ENCODE results near the gene VBP1.

The VBP1 gene

DNA sequence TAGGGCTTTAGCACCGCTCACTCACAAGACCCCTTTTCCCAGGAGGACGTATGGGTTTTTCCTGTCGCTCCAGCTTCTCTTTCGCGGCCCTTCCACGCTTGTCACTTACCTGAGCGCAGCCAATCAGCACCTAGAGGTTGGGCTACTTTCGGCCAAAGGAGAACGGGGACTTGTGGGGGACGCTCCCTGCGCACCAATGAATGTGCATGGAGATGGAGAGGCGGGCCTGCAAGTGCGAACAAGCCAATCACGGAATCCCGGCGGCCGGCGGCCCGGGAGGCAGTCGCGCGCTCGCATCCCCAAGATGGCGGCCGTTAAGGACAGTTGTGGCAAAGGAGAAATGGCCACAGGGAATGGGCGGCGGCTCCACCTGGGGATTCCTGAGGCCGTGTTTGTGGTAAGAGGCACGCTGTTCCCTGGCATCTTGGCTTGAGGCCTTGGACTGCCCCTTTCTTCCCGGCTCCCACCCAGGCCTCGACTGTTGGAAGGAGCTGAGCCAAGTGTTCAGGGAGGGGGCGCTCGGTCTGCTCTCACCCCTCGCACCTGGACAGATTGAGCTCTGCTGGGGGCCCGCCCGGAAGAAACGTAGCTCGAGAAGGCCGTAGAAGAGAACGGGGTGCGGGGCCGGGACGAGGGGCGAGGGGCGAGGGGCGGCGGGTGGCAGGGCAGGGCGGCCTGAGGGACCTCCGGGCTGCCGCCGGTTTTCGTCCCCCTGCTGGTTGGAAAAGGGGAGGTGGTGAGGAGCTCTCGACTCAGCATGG, at the start of gene VBP1:
VBP1 (plus strand) TSS at position 282 of the 761 bp plus-strand sequence; CDS start at position 305, 23 bp downstream.
- in situ Hi-C loops (cut with MboI; ENCODE audit: low pct_unique_long_range_greater_than_20kb, low sequenced_read_pairs, unreplicated experiment): no loop called here
- peak; percentile 90 for DNase-seq (ENCODE audit: low spot score)
- TF ChIP-seq, protein P1, sequence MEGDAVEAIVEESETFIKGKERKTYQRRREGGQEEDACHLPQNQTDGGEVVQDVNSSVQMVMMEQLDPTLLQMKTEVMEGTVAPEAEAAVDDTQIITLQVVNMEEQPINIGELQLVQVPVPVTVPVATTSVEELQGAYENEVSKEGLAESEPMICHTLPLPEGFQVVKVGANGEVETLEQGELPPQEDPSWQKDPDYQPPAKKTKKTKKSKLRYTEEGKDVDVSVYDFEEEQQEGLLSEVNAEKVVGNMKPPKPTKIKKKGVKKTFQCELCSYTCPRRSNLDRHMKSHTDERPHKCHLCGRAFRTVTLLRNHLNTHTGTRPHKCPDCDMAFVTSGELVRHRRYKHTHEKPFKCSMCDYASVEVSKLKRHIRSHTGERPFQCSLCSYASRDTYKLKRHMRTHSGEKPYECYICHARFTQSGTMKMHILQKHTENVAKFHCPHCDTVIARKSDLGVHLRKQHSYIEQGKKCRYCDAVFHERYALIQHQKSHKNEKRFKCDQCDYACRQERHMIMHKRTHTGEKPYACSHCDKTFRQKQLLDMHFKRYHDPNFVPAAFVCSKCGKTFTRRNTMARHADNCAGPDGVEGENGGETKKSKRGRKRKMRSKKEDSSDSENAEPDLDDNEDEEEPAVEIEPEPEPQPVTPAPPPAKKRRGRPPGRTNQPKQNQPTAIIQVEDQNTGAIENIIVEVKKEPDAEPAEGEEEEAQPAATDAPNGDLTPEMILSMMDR (IDR thresholded peaks at IDR 0.05; ENCODE audit: extremely low read depth, insufficient read depth, missing control alignments): peak; percentile 28

- in situ Hi-C loops (cut with MboI; ENCODE audit: low pct_unique_long_range_greater_than_20kb, low sequenced_read_pairs, unreplicated experiment): no loop called here
- no peak for DNase-seq (ENCODE audit: low spot score)
- TF ChIP-seq, protein P1 (IDR thresholded peaks at IDR 0.05; ENCODE audit: extremely low read depth, insufficient read depth, missing control alignments): no peak
Observed at GRCh38 chrX:155169881-155170280, 46.4 kb upstream of the VBP1 start.

DNA sequence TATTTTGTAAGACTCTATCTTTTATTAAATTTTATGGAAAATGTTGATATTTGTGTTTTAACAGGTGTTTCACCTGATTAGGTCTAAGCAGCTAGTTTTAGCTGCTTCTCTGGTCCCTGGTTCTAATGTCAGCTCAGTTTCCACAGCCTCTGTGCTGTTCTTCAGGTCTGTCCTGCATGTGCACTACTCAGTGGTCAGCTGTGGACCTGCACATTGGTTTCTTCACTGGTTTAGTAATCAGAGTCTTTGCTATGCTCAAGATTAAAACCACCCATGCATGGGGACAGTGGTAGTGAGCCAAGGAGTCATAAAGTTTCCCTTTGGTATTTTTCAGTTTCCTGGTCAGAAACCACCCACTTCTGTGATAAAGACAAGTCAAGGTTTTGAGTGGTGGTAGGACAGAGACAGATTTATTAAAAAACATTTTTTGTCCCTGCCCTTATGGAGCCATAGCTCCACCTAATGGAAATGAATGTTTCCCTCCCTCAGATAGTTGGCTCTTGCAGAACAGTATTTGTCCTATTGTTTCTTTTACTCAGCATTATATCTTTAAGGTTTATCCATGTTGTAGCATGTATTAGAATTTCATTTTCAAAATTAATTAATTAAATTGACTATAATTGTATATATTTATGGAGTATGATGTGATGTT, 36.8 kb upstream of the VBP1 start:
- in situ Hi-C loops (cut with MboI; ENCODE audit: low pct_unique_long_range_greater_than_20kb, low sequenced_read_pairs, unreplicated experiment): no loop called here
- TF ChIP-seq, protein P1 (IDR thresholded peaks at IDR 0.05; ENCODE audit: extremely low read depth, insufficient read depth, missing control alignments): no peak
- DNase-seq (ENCODE audit: low spot score): no peak

GRCh38 chrX:155188786-155189185, 27.5 kb upstream of the VBP1 start:
- in situ Hi-C loops (cut with MboI; ENCODE audit: low pct_unique_long_range_greater_than_20kb, low sequenced_read_pairs, unreplicated experiment): no loop called here
- TF ChIP-seq, protein P1 (IDR thresholded peaks at IDR 0.05; ENCODE audit: extremely low read depth, insufficient read depth, missing control alignments): no peak
- DNase-seq (ENCODE audit: low spot score): no peak

DNA sequence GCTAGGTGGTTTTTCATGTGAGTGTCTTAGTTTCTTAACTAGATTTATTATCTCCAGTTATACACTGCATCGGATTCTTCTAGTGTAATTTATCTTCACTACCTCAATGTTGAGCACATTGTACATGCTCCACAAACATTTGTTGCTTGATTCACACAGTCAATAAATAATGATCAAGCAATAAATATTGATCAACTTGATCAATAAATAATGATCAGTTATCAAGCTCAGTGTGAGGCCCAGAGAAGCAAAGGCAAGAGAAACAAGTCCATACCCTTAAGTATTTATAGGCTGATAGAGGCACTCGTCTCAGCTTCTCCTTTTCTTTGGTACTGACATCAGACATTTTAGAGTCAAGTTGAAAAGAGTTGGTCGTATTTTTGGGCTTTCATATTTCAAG, 5.1 kb upstream of the VBP1 start:
- in situ Hi-C loops (cut with MboI; ENCODE audit: low pct_unique_long_range_greater_than_20kb, low sequenced_read_pairs, unreplicated experiment): no loop called here
- DNase-seq (ENCODE audit: low spot score): no peak
- TF ChIP-seq, protein P1 (IDR thresholded peaks at IDR 0.05; ENCODE audit: extremely low read depth, insufficient read depth, missing control alignments): no peak

DNA sequence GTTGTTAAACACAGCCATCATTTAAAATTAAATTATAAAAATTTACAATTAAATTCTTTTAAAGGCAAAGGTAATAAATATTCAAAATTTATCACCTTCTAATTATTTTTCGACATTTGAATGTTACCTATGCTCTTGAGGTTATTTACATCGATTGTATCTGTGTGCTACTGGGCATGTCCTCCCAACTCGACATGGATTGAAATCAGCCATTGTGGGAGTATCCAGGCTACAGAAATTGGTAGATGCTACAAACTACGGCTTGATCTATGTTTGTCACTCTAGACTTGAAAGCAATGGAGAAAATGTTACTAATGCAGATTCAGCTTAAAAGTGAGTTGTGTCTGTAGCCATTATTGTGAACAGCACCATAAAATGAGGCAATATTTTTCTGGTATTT, 2.5 kb upstream of the VBP1 start:
- no peak for DNase-seq (ENCODE audit: low spot score)
- TF ChIP-seq, protein P1 (IDR thresholded peaks at IDR 0.05; ENCODE audit: extremely low read depth, insufficient read depth, missing control alignments): no peak
- in situ Hi-C loops (cut with MboI; ENCODE audit: low pct_unique_long_range_greater_than_20kb, low sequenced_read_pairs, unreplicated experiment): no loop called here

Data from GM13977 (cell line).